Measurements from ENCODE around the gene IL22RA1.

The IL22RA1 gene

GRCh38 chr1:24101796-24102586 lies 40.9 kb downstream of the IL22RA1 start:
- TF ChIP-seq CTCF (IDR thresholded peaks at IDR 0.05; ENCODE audit: low read depth, low read length, missing control alignments) = no peak

GRCh38 chr1:24100945-24101737 lies 41.8 kb downstream of the IL22RA1 start:
- no peak for TF ChIP-seq CTCF (IDR thresholded peaks at IDR 0.05; ENCODE audit: low read depth, low read length, missing control alignments)
- Histone ChIP-seq H3K4me3 (ENCODE audit: low read depth, low read length) (no peak overlapping the region), H3K27me3 (replicated peaks) (no peaks in the 10 kb centered on the region), H3K27ac (no peak overlapping the region), H3K36me3 (replicated peaks) (no peaks in the 10 kb centered on the region)
- DNase-seq = no peak
- in situ Hi-C loops (cut with HindIII; ENCODE audit: low pct_ligation_motif_present, low sequenced_read_pairs) = no loop called here

More at GRCh38 chr1:24101796-24102586, 40.9 kb downstream of the IL22RA1 start:
- no peaks in the 10 kb centered on the region for H3K36me3 ChIP-seq (replicated peaks)
- no peak for DNase-seq
- no peak overlapping the region for H3K4me3 ChIP-seq (ENCODE audit: low read depth, low read length)
- no peaks in the 10 kb centered on the region for H3K27me3 ChIP-seq (replicated peaks)
- no peak overlapping the region for H3K27ac ChIP-seq
- in situ Hi-C loops (cut with HindIII; ENCODE audit: low pct_ligation_motif_present, low sequenced_read_pairs) = no loop called here

GRCh38 chr1:24098943-24099638 lies 43.8 kb downstream of the IL22RA1 start:
- no peak for TF ChIP-seq CTCF (IDR thresholded peaks at IDR 0.05; ENCODE audit: low read depth, low read length, missing control alignments)
- no peak for DNase-seq
- Histone ChIP-seq H3K27ac (no peak overlapping the region), H3K4me3 (ENCODE audit: low read depth, low read length) (no peak overlapping the region), H3K36me3 (replicated peaks) (no peaks in the 10 kb centered on the region), H3K27me3 (replicated peaks) (no peaks in the 10 kb centered on the region)
- in situ Hi-C loops (cut with HindIII; ENCODE audit: low pct_ligation_motif_present, low sequenced_read_pairs) = no loop called here

GRCh38 chr1:24098102-24098501 lies 44.8 kb downstream of the IL22RA1 start:
- in situ Hi-C loops (cut with HindIII; ENCODE audit: low pct_ligation_motif_present, low sequenced_read_pairs) = no loop called here

GRCh38 chr1:24097663-24098062 lies 45.3 kb downstream of the IL22RA1 start:
- Histone ChIP-seq H3K36me3 (replicated peaks) (no peaks in the 10 kb centered on the region), H3K4me3 (ENCODE audit: low read depth, low read length) (no peak overlapping the region), H3K27me3 (replicated peaks) (no peaks in the 10 kb centered on the region), H3K27ac (no peak overlapping the region)
- DNase-seq = no peak
- in situ Hi-C loops (cut with HindIII; ENCODE audit: low pct_ligation_motif_present, low sequenced_read_pairs) = no loop called here
- TF ChIP-seq CTCF (IDR thresholded peaks at IDR 0.05; ENCODE audit: low read depth, low read length, missing control alignments) = no peak

More at GRCh38 chr1:24098102-24098501, 44.8 kb downstream of the IL22RA1 start:
- DNase-seq = no peak
- Histone ChIP-seq H3K27ac (no peak overlapping the region), H3K27me3 (replicated peaks) (no peaks in the 10 kb centered on the region), H3K36me3 (replicated peaks) (no peaks in the 10 kb centered on the region), H3K4me3 (ENCODE audit: low read depth, low read length) (no peak overlapping the region)
- no peak for TF ChIP-seq CTCF (IDR thresholded peaks at IDR 0.05; ENCODE audit: low read depth, low read length, missing control alignments)

Measured in brain microvascular endothelial cell (primary cell).